ENCODE results near the gene PPHLN1.

The PPHLN1 gene

DNA sequence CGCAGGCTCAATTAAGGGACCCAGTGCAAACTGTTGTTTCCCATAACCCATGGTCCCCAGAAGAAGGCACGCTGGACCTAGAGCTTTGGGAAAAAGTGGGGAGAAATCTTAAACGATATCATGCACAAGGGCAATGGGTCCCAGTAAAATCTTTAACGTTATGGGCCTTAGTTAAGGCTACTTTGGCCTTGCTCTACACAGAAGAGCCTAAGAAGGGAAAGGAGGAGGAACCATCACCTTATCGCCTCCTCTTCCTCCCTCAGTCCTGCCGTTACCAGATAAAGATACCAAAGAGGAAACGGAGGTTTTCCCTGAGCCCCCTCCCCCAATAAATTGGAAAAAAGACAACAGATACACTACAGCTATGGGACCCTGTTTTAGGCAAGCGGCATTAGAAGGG is 116.9 kb downstream of the PPHLN1 start:
- peaks cover 4 to 70% of the 10 kb centered on the region in 2 donors for H3K36me3 ChIP-seq (replicated peaks in 1 of 2; ENCODE audit: control insufficient read depth in 2 of 2, insufficient read depth in 2 of 2, low read length in 2 of 2)
- H3K4me1 ChIP-seq (ENCODE audit: control insufficient read depth in 2 of 2, insufficient read depth in 1 of 2, low read depth in 1 of 2, low read length in 2 of 2), result no peaks in the 10 kb centered on the region
- H4K91ac ChIP-seq (ENCODE audit: low read depth, low read length, poor library complexity), result no peak overlapping the region
- H3K4me2 ChIP-seq (ENCODE audit: insufficient read depth, low read length, poor library complexity, severe bottlenecking), result no peak overlapping the region
- H3K9ac ChIP-seq (ENCODE audit: low read depth, low read length, poor library complexity), result no peak overlapping the region
- DNase-seq (ENCODE audit: low spot score), result no peak
- H3K79me1 ChIP-seq (ENCODE audit: low read depth, low read length), result no peaks in the 10 kb centered on the region
- H2BK5ac ChIP-seq (ENCODE audit: low read length), result no peak overlapping the region
- H3K27me3 ChIP-seq (ENCODE audit: control insufficient read depth in 3 of 3, insufficient read depth in 3 of 3, low read depth in 1 of 3, low read length in 3 of 3), result no peaks in the 10 kb centered on the region
- WGBS, 2 donors (ENCODE audit: extremely low coverage in 2 of 2, insufficient read length in 2 of 2, insufficient replicate concordance in 1 of 2), result no CpG with 5 or more reads among the region's 8 CpGs
- H3K14ac ChIP-seq (ENCODE audit: low read length), result no peak overlapping the region
- H3K27ac ChIP-seq (replicated peaks; ENCODE audit: low read length), result no peak overlapping the region
- H2AFZ ChIP-seq (ENCODE audit: low read length), result no peak overlapping the region
- no peak overlapping the region for H3K18ac ChIP-seq (ENCODE audit: low read length)
- H2BK120ac ChIP-seq (ENCODE audit: low read depth, low read length), result no peak overlapping the region
- H3K4ac ChIP-seq (ENCODE audit: low read length), result no peak overlapping the region
- H4K8ac ChIP-seq (ENCODE audit: low read depth, low read length), result no peak overlapping the region
- no peak overlapping the region for H2BK12ac ChIP-seq (ENCODE audit: low read length)
- H3K23ac ChIP-seq (ENCODE audit: low read depth, low read length, poor library complexity), result no peak overlapping the region
- H2BK15ac ChIP-seq (ENCODE audit: low read length), result no peak overlapping the region
- no peak overlapping the region for H3K4me3 ChIP-seq (ENCODE audit: low read length in 2 of 2)
- no peak overlapping the region for H2AK5ac ChIP-seq (ENCODE audit: low read depth, low read length)
- H3K9me3 ChIP-seq (replicated peaks in 1 of 2; ENCODE audit: control insufficient read depth in 2 of 2, insufficient read depth in 1 of 2, low read depth in 1 of 2, low read length in 2 of 2), result peaks cover 0 to 15% of the 10 kb centered on the region in 2 donors

- no peak overlapping the region for H3K4me2 ChIP-seq (ENCODE audit: insufficient read depth, low read length, poor library complexity, severe bottlenecking)
- H3K18ac ChIP-seq (ENCODE audit: low read length), result no peak overlapping the region
- no peak overlapping the region for H2BK5ac ChIP-seq (ENCODE audit: low read length)
- no peaks in the 10 kb centered on the region for H3K27me3 ChIP-seq (ENCODE audit: control insufficient read depth in 3 of 3, insufficient read depth in 3 of 3, low read depth in 1 of 3, low read length in 3 of 3)
- H3K14ac ChIP-seq (ENCODE audit: low read length), result no peak overlapping the region
- no peak overlapping the region for H3K27ac ChIP-seq (replicated peaks; ENCODE audit: low read length)
- no peak overlapping the region for H3K9ac ChIP-seq (ENCODE audit: low read depth, low read length, poor library complexity)
- H2BK15ac ChIP-seq (ENCODE audit: low read length), result no peak overlapping the region
- no peak for DNase-seq (ENCODE audit: low spot score)
- peaks cover 0 to 15% of the 10 kb centered on the region in 2 donors for H3K9me3 ChIP-seq (replicated peaks in 1 of 2; ENCODE audit: control insufficient read depth in 2 of 2, insufficient read depth in 1 of 2, low read depth in 1 of 2, low read length in 2 of 2)
- H2AFZ ChIP-seq (ENCODE audit: low read length), result no peak overlapping the region
- no peak overlapping the region for H2BK120ac ChIP-seq (ENCODE audit: low read depth, low read length)
- no peak overlapping the region for H4K8ac ChIP-seq (ENCODE audit: low read depth, low read length)
- no peak overlapping the region for H3K4me3 ChIP-seq (ENCODE audit: low read length in 2 of 2)
- H2BK12ac ChIP-seq (ENCODE audit: low read length), result no peak overlapping the region
- no peak overlapping the region for H3K23ac ChIP-seq (ENCODE audit: low read depth, low read length, poor library complexity)
- no CpG with 5 or more reads among the region's 7 CpGs for WGBS, 2 donors (ENCODE audit: extremely low coverage in 2 of 2, insufficient read length in 2 of 2, insufficient replicate concordance in 1 of 2)
- no peak overlapping the region for H3K4ac ChIP-seq (ENCODE audit: low read length)
- no peaks in the 10 kb centered on the region for H3K4me1 ChIP-seq (ENCODE audit: control insufficient read depth in 2 of 2, insufficient read depth in 1 of 2, low read depth in 1 of 2, low read length in 2 of 2)
- no peak overlapping the region for H4K91ac ChIP-seq (ENCODE audit: low read depth, low read length, poor library complexity)
- H2AK5ac ChIP-seq (ENCODE audit: low read depth, low read length), result no peak overlapping the region
- no peaks in the 10 kb centered on the region for H3K79me1 ChIP-seq (ENCODE audit: low read depth, low read length)
- H3K36me3 ChIP-seq (replicated peaks in 1 of 2; ENCODE audit: control insufficient read depth in 2 of 2, insufficient read depth in 2 of 2, low read length in 2 of 2), result peaks cover 6 to 81% of the 10 kb centered on the region in 2 donors
These were observed 118.4 kb downstream of the PPHLN1 start for GRCh38 chr12:42444192-42444943.

GRCh38 chr12:42445891-42446290 is 119.9 kb downstream of the PPHLN1 start:
- H3K18ac ChIP-seq (ENCODE audit: low read length), result no peak overlapping the region
- no CpG with 5 or more reads among the region's 16 CpGs for WGBS, 2 donors (ENCODE audit: extremely low coverage in 2 of 2, insufficient read length in 2 of 2, insufficient replicate concordance in 1 of 2)
- H3K4me3 ChIP-seq (ENCODE audit: low read length in 2 of 2), result no peak overlapping the region
- peaks cover 6 to 87% of the 10 kb centered on the region in 2 donors for H3K36me3 ChIP-seq (replicated peaks in 1 of 2; ENCODE audit: control insufficient read depth in 2 of 2, insufficient read depth in 2 of 2, low read length in 2 of 2)
- H2BK12ac ChIP-seq (ENCODE audit: low read length), result no peak overlapping the region
- no peak overlapping the region for H3K14ac ChIP-seq (ENCODE audit: low read length)
- no peak for DNase-seq (ENCODE audit: low spot score)
- H4K8ac ChIP-seq (ENCODE audit: low read depth, low read length), result no peak overlapping the region
- H3K79me1 ChIP-seq (ENCODE audit: low read depth, low read length), result no peaks in the 10 kb centered on the region
- peaks cover 0 to 15% of the 10 kb centered on the region in 2 donors for H3K9me3 ChIP-seq (replicated peaks in 1 of 2; ENCODE audit: control insufficient read depth in 2 of 2, insufficient read depth in 1 of 2, low read depth in 1 of 2, low read length in 2 of 2)
- H2BK15ac ChIP-seq (ENCODE audit: low read length), result no peak overlapping the region
- no peak overlapping the region for H2AFZ ChIP-seq (ENCODE audit: low read length)
- no peak overlapping the region for H4K91ac ChIP-seq (ENCODE audit: low read depth, low read length, poor library complexity)
- H3K27ac ChIP-seq (replicated peaks; ENCODE audit: low read length), result peak overlapping the region; percentile 40
- H3K9ac ChIP-seq (ENCODE audit: low read depth, low read length, poor library complexity), result no peak overlapping the region
- no peak overlapping the region for H2BK120ac ChIP-seq (ENCODE audit: low read depth, low read length)
- H3K23ac ChIP-seq (ENCODE audit: low read depth, low read length, poor library complexity), result no peak overlapping the region
- no peak overlapping the region for H3K4me2 ChIP-seq (ENCODE audit: insufficient read depth, low read length, poor library complexity, severe bottlenecking)
- H3K4me1 ChIP-seq (ENCODE audit: control insufficient read depth in 2 of 2, insufficient read depth in 1 of 2, low read depth in 1 of 2, low read length in 2 of 2), result peaks cover under 1 to 2% of the 10 kb centered on the region in 2 donors
- no peak overlapping the region for H2BK5ac ChIP-seq (ENCODE audit: low read length)
- no peak overlapping the region for H3K4ac ChIP-seq (ENCODE audit: low read length)
- no peaks in the 10 kb centered on the region for H3K27me3 ChIP-seq (ENCODE audit: control insufficient read depth in 3 of 3, insufficient read depth in 3 of 3, low read depth in 1 of 3, low read length in 3 of 3)
- no peak overlapping the region for H2AK5ac ChIP-seq (ENCODE audit: low read depth, low read length)

GRCh38 chr12:42446761-42447160 is 120.8 kb downstream of the PPHLN1 start:
- H3K27ac ChIP-seq (replicated peaks; ENCODE audit: low read length), result peak overlapping the region; percentile 75

More at GRCh38 chr12:42446761-42447160, 120.8 kb downstream of the PPHLN1 start:
- Histone ChIP-seq H3K36me3 (replicated peaks in 1 of 2; ENCODE audit: control insufficient read depth in 2 of 2, insufficient read depth in 2 of 2, low read length in 2 of 2) (peaks cover 6 to 78% of the 10 kb centered on the region in 2 donors), H3K14ac (ENCODE audit: low read length) (no peak overlapping the region), H3K4me3 (ENCODE audit: low read length in 2 of 2) (no peak overlapping the region), H3K4me2 (ENCODE audit: insufficient read depth, low read length, poor library complexity, severe bottlenecking) (no peak overlapping the region), H2BK120ac (ENCODE audit: low read depth, low read length) (no peak overlapping the region), H3K4ac (ENCODE audit: low read length) (no peak overlapping the region), H3K9ac (ENCODE audit: low read depth, low read length, poor library complexity) (no peak overlapping the region), H4K91ac (ENCODE audit: low read depth, low read length, poor library complexity) (no peak overlapping the region), H3K18ac (ENCODE audit: low read length) (no peak overlapping the region), H2AK5ac (ENCODE audit: low read depth, low read length) (no peak overlapping the region), H3K23ac (ENCODE audit: low read depth, low read length, poor library complexity) (no peak overlapping the region), H3K9me3 (replicated peaks in 1 of 2; ENCODE audit: control insufficient read depth in 2 of 2, insufficient read depth in 1 of 2, low read depth in 1 of 2, low read length in 2 of 2) (peaks cover 0 to 15% of the 10 kb centered on the region in 2 donors), H3K4me1 (ENCODE audit: control insufficient read depth in 2 of 2, insufficient read depth in 1 of 2, low read depth in 1 of 2, low read length in 2 of 2) (peaks cover 2 to 4% of the 10 kb centered on the region in 2 donors), H2AFZ (ENCODE audit: low read length) (no peak overlapping the region), H2BK5ac (ENCODE audit: low read length) (no peak overlapping the region), H2BK12ac (ENCODE audit: low read length) (no peak overlapping the region), H3K27me3 (ENCODE audit: control insufficient read depth in 3 of 3, insufficient read depth in 3 of 3, low read depth in 1 of 3, low read length in 3 of 3) (no peaks in the 10 kb centered on the region), H2BK15ac (ENCODE audit: low read length) (no peak overlapping the region), H4K8ac (ENCODE audit: low read depth, low read length) (no peak overlapping the region), H3K79me1 (ENCODE audit: low read depth, low read length) (no peaks in the 10 kb centered on the region)
- DNase-seq (ENCODE audit: low spot score), result peak; percentile 32
- WGBS, 2 donors (ENCODE audit: extremely low coverage in 2 of 2, insufficient read length in 2 of 2, insufficient replicate concordance in 1 of 2), result no CpG with 5 or more reads among the region's 6 CpGs

Measured in neuronal stem cell (in vitro differentiated cells).